ENCODE data around the gene NBAS. TPM values are rescaled to one million over a fixed set of nuclear protein-coding genes. Genes with fewer than 3 reads are reported as not detected.

The NBAS gene
- total and polyA plus RNA-seq, 2 experiments from 2014 or later, result 21.2 to 51.8 TPM

GRCh38 chr2:15299904-15300520 lies 261.1 kb downstream of the NBAS start:
- H3K79me2 ChIP-seq (ENCODE audit: insufficient read depth), result no peaks in the 10 kb centered on the region
- H3K4me3 ChIP-seq, result no peak overlapping the region
- no peaks in the 10 kb centered on the region for H3K9me3 ChIP-seq (ENCODE audit: low read depth)
- no peaks in the 10 kb centered on the region for H4K20me1 ChIP-seq (ENCODE audit: insufficient read depth)
- H3K36me3 ChIP-seq (ENCODE audit: low read depth), result peaks cover 11% of the 10 kb centered on the region; the same call in 1 of the 2 replicates
- in situ Hi-C loops (cut with MboI), result no loop called here
- no peaks in the 10 kb centered on the region for H3K9me2 ChIP-seq (ENCODE audit: insufficient read depth)
- no peak overlapping the region for H2AFZ ChIP-seq
- H3K27ac ChIP-seq, result no peak overlapping the region
- H3K4me2 ChIP-seq (ENCODE audit: unreplicated experiment), result no peak overlapping the region
- no peaks in the 10 kb centered on the region for H3K27me3 ChIP-seq (replicated peaks; ENCODE audit: insufficient read depth)
- 70 to 73% methylated on average over 4 of the region's 4 CpGs for WGBS, 2 experiments (ENCODE audit: low coverage in 1 of 2, low lambda C conversion rate in 2 of 2, missing lambda C conversion rate in 2 of 2)
- no peaks in the 10 kb centered on the region for H3F3A ChIP-seq (ENCODE audit: insufficient read depth)
- no peak for TF ChIP-seq EZH2phosphoT487 (IDR thresholded peaks at IDR 0.05; ENCODE audit: insufficient read depth, low read depth)
- TF ChIP-seq EZH2 (IDR thresholded peaks at IDR 0.05; ENCODE audit: insufficient read depth, poor library complexity, severe bottlenecking), result no peak
- peak; percentile 21 for DNase-seq
- H3K4me1 ChIP-seq (ENCODE audit: insufficient read depth), result peaks cover 15% of the 10 kb centered on the region; the same call in 1 of the 2 replicates
- no peak overlapping the region for H3K9ac ChIP-seq

- in situ Hi-C loops (cut with MboI), result no loop called here
- TF ChIP-seq EZH2 (IDR thresholded peaks at IDR 0.05; ENCODE audit: insufficient read depth, poor library complexity, severe bottlenecking) (no peak), EZH2phosphoT487 (IDR thresholded peaks at IDR 0.05; ENCODE audit: insufficient read depth, low read depth) (no peak)
Observed at GRCh38 chr2:15298770-15299169, 262.4 kb downstream of the NBAS start.

DNA sequence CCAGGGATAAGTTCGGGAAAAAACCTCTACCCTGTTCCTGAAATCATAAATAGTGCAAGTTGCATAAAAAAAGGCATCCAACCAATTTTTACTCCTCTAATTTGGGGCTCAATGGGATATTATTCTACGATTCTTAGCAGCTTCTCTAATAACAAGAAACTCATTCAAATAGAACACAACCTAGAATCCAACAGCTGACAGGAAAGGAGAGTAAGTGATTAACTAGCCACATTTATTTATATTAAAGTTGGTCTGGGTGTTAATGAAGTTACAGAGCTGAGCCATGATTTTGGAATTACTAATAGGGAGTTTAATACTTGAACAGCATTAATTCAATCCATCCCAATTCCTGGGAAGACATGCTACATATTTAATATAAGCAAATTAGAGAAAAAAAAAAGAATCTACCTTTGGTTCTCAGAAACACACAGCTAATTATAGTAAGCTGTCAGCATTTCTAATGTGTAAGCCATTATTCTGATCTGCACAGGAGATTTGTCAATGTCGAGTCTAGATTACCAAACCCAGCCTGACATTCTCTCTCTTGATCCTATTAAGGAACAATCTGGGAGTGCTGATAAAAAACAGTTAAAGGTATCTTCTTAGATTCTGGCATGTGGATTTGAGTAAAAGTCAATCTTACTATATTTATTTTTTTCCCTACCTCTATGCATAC lies 267.7 kb downstream of the NBAS start:
- Histone ChIP-seq H3K36me3 (ENCODE audit: low read depth) (peaks cover 16% of the 10 kb centered on the region; the same call in 1 of the 2 replicates), H3F3A (ENCODE audit: insufficient read depth) (no peaks in the 10 kb centered on the region), H2AFZ (no peak overlapping the region), H3K9ac (no peak overlapping the region), H3K79me2 (ENCODE audit: insufficient read depth) (no peaks in the 10 kb centered on the region), H3K27me3 (replicated peaks; ENCODE audit: insufficient read depth) (no peaks in the 10 kb centered on the region), H3K9me2 (ENCODE audit: insufficient read depth) (no peaks in the 10 kb centered on the region), H4K20me1 (ENCODE audit: insufficient read depth) (no peaks in the 10 kb centered on the region), H3K9me3 (ENCODE audit: low read depth) (no peaks in the 10 kb centered on the region), H3K4me1 (ENCODE audit: insufficient read depth) (no peaks in the 10 kb centered on the region), H3K4me3 (no peak overlapping the region), H3K4me2 (ENCODE audit: unreplicated experiment) (no peak overlapping the region), H3K27ac (no peak overlapping the region)
- TF ChIP-seq EZH2phosphoT487 (IDR thresholded peaks at IDR 0.05; ENCODE audit: insufficient read depth, low read depth) (no peak), EZH2 (IDR thresholded peaks at IDR 0.05; ENCODE audit: insufficient read depth, poor library complexity, severe bottlenecking) (no peak)
- in situ Hi-C loops (cut with MboI), result no loop called here
- 93 to 97% methylated on average over 3 of the region's 3 CpGs for WGBS, 2 experiments (ENCODE audit: low coverage in 1 of 2, low lambda C conversion rate in 2 of 2, missing lambda C conversion rate in 2 of 2)
- no peak for DNase-seq

More at GRCh38 chr2:15298770-15299169, 262.4 kb downstream of the NBAS start:
- no peaks in the 10 kb centered on the region for H3K27me3 ChIP-seq (replicated peaks; ENCODE audit: insufficient read depth)
- peak; percentile 54 for DNase-seq
- H3K9me3 ChIP-seq (ENCODE audit: low read depth), result no peaks in the 10 kb centered on the region
- H3K9ac ChIP-seq, result no peak overlapping the region
- H3F3A ChIP-seq (ENCODE audit: insufficient read depth), result no peaks in the 10 kb centered on the region
- H2AFZ ChIP-seq, result no peak overlapping the region
- H3K79me2 ChIP-seq (ENCODE audit: insufficient read depth), result no peaks in the 10 kb centered on the region
- H3K4me1 ChIP-seq (ENCODE audit: insufficient read depth), result peaks cover 15% of the 10 kb centered on the region; the same call in 1 of the 2 replicates
- no peaks in the 10 kb centered on the region for H4K20me1 ChIP-seq (ENCODE audit: insufficient read depth)
- H3K36me3 ChIP-seq (ENCODE audit: low read depth), result peaks cover 13% of the 10 kb centered on the region; the same call in 1 of the 2 replicates
- H3K4me2 ChIP-seq (ENCODE audit: unreplicated experiment), result no peak overlapping the region
- 84 to 88% methylated on average over 8 of the region's 8 CpGs for WGBS, 2 experiments (ENCODE audit: low coverage in 1 of 2, low lambda C conversion rate in 2 of 2, missing lambda C conversion rate in 2 of 2)
- no peak overlapping the region for H3K4me3 ChIP-seq
- H3K27ac ChIP-seq, result no peak overlapping the region
- no peaks in the 10 kb centered on the region for H3K9me2 ChIP-seq (ENCODE audit: insufficient read depth)

- no peaks in the 10 kb centered on the region for H3K9me2 ChIP-seq (ENCODE audit: insufficient read depth)
- H3K4me3 ChIP-seq, result no peak overlapping the region
- in situ Hi-C loops (cut with MboI), result no loop called here
- no peak overlapping the region for H2AFZ ChIP-seq
- TF ChIP-seq EZH2 (IDR thresholded peaks at IDR 0.05; ENCODE audit: insufficient read depth, poor library complexity, severe bottlenecking), result no peak
- no peak for TF ChIP-seq EZH2phosphoT487 (IDR thresholded peaks at IDR 0.05; ENCODE audit: insufficient read depth, low read depth)
- H3K9me3 ChIP-seq (ENCODE audit: low read depth), result no peaks in the 10 kb centered on the region
- WGBS, 2 experiments (ENCODE audit: low coverage in 1 of 2, low lambda C conversion rate in 2 of 2, missing lambda C conversion rate in 2 of 2), result 97% methylated on average over 20 to 26 of the region's 26 CpGs
- no peak overlapping the region for H3K9ac ChIP-seq
- H3K79me2 ChIP-seq (ENCODE audit: insufficient read depth), result no peaks in the 10 kb centered on the region
- H3K36me3 ChIP-seq (ENCODE audit: low read depth), result peaks cover 9% of the 10 kb centered on the region; the same call in 1 of the 2 replicates
- no peak overlapping the region for H3K27ac ChIP-seq
- no peak for DNase-seq
- H3K4me1 ChIP-seq (ENCODE audit: insufficient read depth), result no peaks in the 10 kb centered on the region
- H4K20me1 ChIP-seq (ENCODE audit: insufficient read depth), result no peaks in the 10 kb centered on the region
- no peaks in the 10 kb centered on the region for H3K27me3 ChIP-seq (replicated peaks; ENCODE audit: insufficient read depth)
- H3F3A ChIP-seq (ENCODE audit: insufficient read depth), result no peaks in the 10 kb centered on the region
- H3K4me2 ChIP-seq (ENCODE audit: unreplicated experiment), result no peak overlapping the region
Observed at GRCh38 chr2:15287447-15288184, 273.5 kb downstream of the NBAS start.

All from GM23248 (cell line).